ENCODE measurements around the gene SPATA33.
"Not testable (repeated sequence)": the region's sequence is repeated elsewhere in the genome, so short reads cannot be mapped to it uniquely, and the experiment has no call there.

The SPATA33 gene

DNA sequence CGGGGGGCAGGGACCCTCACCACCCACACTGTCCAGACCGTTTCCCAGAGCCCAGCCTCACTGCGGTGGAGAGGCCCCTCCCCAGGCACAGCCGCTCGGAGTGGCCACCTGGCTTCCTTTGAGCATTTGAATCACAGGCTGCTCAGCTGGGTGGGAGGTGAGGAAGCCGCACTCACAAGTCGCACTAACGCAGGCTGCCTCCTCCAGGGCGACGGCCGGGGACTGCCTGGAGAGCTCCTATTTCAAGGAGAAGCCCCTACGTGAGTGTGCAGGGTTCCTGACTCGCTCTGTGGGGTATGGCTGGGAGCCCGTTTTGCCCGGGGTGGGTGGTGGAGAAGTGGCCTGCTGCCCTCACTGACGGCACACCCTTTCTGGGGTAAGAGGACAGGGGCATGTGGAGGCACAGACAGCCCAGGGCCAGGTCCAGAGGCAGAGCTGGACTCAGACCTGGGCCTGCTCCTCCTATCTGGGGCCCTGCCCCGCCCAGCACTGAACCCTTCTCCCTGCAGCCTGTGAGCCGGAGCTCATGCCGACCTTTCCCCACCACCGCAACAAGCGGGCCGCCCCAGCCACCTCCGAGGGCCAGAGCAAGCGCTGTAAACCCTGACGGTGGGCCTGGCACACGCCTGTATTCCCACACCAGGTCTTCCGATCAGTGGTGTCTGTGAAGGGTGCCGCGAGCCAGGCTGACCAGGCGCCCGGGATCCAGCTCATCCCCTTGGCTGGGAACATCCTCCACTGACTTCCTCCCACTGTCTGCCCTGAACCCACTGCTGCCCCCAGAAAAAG is 37.6 kb downstream of the SPATA33 start:
- no peak for DNase-seq

DNA sequence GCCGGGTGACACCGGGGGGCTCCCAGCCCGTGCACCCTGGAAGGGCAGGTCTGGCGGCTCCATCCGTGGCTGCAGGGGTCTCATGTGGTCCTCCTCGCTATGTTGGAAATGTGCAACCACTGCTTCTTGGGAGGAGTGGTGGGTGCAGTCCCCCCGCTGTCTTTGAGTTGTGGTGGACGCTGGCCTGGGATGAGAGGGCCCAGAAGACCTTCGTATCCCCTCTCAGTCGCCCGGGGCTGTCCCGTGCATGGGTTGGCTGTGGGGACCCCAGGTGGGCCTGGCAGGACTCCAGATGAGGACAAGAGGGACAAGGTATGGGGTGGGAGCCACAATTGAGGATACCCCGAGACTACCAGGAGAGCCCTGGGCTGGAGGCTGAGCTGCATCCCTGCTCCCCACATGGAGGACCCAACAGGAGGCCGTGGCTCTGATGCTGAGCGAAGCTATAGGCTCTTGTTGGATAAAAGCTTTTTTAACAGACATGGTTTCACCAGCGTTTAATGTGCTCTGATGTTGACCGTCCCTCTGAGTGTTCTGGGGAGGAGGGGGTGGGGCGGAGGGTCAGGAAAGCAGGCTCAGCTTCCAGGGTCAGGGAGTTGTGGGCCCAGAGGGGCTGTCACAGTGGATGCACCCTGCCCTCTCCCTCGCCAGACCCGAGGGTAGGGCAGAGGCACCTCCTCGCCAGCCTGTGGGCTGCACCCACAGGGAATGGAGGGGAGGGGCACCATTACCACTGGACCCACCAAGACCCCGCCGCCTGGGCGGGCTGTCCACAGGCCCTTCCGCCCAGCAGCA is 38.4 kb downstream of the SPATA33 start:
- DNase-seq = no peak

DNA sequence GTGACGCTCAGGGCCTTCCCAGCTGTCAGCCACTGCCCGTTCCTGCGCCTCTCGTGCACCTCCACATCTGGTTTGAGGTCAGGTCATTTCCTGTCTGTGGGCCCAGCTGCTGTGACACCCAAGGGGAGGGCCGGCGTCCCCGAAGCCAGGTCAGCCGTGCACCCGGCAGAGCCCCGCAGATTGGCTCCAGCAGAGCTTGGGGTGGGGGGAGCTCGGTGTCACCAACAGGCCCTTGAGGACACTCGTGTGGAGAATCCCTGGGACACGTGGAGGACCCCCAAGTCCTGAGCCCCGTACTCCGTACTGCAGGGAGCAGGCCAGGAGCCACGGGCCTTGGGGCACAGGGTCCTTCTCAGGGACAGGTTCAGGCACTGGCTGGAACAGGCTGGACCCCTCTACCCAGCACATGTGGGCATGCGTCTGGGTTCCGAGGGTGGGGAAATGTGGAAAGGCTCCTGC is 39.1 kb downstream of the SPATA33 start:
- DNase-seq = no peak

DNA sequence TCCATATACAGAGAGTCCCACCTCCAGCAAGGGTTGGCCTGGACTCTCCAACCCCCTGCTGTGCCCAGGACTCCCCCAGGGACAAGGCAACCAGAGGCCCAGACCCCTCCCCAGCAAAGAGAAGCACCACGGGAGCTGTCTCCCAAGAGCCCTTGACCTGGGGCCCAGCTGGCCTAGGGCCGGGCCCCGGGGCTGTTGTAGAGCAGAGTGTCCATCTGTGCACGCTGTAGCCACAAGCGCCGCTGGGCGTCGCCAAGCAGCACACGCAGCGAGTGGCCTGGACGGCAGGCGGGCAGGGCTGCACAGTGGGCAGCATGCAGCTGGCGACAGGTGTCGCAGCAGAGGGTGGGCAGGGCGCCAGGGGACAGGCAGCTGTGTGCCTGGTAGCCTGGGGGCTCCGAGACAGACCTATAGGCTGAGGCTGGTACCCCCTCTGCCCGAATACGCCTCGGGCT is 39.6 kb downstream of the SPATA33 start:
- no peak for DNase-seq

DNA sequence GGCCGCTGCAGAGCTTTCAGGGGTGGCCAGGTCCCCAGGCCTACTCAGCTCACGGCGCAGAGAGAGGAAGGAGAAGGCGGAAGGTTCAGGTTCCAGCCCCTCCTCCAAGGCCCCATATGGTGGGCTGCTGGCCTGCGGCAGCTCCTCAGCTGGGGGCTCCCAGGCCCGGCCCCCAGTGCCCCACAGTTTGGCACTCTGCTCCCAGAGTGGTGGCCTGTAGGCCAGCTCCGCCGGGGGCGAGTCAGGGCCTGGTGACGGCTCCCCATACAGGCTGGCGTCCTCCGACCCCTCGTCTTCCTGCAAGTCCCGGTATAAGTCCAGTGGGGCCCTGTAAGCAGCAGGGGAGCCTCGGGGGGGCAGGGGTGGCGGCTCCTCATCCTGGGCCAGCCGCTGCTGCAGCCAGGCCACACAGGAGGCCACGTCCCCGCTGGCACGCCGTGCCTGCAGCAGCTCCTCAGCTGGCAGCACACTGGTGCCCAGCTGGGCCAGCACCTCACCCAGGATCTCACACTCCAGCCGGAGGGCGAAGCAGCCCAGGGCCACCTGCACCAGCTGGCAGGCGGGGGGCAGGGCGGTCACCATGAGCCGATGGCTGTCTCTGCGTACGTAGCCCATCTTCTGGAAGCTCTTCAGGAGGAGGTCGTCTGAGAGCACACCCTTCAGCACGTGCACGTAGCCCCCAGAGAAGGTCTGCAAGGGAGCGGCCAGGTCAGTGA is 40.1 kb downstream of the SPATA33 start:
- no peak for DNase-seq

DNA sequence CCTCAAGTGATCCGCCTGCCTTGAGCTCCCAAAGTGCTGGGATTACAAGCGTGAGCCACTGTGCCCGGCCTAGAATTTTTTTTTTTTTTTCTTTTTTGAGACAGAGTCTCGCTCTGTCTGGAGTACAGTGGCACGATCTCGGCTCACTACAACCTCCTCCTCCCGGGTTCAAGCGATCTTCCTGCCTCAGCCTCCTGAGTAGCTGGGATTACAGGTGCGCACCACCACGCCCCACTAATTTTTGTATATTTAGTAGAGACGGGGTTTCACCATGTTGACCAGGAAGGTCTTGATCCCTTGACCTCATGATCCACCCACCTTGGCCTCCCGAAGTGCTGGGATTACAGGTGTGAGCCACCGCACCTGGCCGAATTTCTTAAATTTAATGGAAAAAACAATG is 41.1 kb downstream of the SPATA33 start:
- not testable (repeated sequence) for DNase-seq

DNA sequence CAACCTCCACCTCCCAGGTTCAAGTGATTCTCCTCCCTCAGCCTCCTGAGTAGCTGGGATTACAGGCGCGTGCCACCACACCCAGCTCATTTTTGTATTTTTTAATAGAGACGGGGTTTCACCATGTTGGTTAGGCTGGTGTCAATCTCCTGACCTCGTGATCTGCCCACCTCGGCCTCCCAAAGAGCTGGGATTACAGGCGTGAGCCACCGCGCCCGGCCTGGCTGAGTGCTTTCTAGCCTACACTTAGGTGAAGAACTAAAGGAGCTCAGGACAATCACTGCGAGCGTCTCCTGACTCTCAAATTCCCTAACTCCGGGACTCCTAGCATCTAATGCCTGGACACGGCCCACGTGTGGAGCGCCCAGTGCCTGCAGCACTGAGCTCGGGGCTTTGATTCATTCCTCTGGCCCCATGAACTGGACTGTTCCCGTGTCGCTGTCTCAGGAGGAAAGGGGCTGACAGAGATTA is 42.0 kb downstream of the SPATA33 start:
- DNase-seq = not testable (repeated sequence)

DNA sequence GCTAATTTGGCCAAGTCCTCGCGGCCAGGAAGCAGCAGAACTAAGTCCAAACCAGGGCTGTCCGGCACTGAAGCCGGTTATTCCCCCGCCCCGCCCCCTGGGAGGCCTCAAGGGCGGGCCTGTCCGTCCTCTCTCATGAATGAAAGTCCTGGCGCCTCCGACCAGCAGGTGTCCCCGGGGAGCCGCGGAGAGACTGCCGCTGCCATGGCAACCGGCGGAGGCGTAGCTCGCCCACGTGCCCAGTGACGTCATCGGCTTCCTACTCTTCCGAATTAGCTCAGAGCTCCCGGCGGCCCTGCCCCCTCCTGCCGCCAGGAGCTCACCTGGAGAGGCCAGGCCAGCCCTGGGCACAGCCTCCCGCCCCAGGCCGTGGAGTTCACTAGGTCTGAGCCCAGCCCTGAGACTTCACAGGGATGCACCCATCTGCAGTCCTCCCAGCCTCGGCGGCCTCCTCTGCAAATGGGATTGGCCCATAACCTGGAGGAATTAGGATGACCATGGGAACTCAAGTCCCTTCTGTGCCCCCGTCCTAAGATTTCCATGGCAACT is 42.5 kb downstream of the SPATA33 start:
- peak; percentile 96 for DNase-seq

DNA sequence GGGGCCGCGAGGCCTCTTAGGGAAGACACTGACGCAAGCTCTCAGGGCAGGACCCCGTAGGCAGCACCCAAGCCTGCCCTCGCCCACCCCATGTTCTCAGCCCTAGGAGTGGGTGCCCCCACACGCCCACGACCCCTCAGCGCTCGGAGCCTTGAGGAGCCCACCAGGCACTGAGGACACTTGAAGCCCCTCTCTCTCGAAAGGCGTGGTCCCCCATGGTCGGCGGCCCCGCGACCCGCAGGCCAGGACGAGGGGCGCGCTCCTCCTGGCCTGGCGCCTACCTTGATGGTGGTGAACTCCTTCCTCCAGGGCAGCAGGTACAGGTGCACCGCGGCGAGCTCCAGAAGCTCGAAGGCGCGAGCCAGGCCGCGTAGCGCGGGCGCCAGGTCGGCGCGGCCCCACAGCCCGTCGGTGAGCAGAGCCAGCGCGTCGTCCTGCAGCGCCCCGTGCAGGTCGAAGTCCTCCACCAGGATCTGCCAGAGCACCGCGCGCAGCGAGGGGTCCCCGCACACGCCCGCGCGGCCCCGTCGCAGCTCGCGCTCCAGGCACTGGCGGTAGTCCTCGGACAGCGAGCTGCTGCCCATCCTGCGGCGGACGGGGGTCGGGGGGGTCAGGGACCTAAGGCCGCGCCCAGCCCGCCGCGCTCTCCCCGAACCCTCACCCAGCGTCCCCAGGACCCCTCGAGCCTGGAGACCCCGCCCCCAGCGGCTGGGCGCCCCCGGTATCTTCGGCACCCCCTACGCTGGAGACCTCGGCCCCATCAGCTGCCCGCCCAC is 43.2 kb downstream of the SPATA33 start:
- DNase-seq = peak; percentile 55

DNA sequence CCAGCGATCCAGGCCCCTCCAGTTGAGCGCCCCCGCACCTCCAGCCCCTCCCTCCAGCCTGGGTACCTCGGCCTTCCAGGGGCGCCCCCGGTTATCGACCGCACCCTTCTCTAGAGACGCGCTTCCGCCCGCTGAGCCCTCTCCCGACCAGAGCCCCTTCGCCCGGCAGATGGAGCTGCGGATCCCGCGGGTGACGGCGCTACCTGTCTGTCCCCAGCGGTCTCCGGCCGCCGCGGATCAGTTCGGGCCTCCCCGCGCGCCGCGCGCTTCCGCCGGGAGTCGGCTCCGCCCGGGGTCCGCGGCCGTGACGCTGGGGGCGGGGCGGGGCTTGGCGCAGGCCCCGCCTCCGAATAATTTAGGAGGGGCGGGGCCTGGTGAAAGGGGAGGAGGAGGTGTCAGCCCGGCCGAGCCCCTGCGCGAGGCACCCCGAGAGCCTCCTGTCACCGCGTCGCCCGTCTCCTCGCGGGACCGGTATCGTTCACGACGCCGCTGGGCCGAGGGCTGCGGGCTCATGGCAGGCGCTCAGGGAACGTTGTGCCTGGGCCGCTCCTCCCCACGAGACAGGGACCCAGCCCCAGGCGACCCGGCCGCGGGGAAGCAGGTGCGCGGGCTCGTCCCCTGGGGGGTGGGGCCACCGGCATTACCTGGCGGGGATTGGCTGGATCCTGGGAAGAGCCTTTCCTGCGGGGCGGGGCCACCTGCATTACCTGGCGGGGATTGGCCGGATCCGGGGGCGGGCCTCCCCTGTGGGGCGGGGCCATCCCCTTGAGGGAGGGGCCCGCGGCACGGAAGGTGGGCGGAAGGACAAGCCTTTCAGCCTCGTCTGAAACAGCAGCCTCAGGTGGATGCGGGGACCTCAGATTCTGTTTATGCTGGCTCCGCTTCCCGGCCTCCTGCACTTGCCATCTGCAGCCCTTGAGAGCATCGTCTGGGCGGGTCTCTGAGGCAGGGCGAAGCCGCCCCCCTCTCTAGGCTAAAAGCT is 44.1 kb downstream of the SPATA33 start, which contains the start of gene SPATA2L:
SPATA2L (minus strand) TSS at position 281 of the 982 bp plus-strand sequence. CDS start 473 bp downstream, outside the sequence.
- peak; percentile 98 for DNase-seq

DNA sequence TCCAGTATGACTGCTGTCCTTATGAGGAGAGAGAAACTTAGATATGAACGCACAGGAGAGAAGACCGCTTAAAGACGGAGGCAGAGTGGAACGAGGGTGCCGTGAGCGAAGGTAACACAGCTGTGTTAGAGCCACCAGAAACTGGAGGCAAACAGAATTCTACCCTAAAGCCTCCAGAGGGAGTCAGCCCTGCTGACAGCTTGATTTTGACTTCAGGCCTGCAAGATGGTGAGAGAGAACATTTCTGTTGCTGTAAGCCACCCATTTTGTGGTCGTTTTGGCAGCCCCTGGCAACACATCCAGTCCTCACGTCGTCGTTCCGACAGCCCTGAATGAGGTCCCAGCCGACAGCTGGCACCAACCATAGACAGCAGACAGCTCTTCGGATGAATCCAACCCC is 46.6 kb downstream of the SPATA33 start:
- DNase-seq = no peak

DNA sequence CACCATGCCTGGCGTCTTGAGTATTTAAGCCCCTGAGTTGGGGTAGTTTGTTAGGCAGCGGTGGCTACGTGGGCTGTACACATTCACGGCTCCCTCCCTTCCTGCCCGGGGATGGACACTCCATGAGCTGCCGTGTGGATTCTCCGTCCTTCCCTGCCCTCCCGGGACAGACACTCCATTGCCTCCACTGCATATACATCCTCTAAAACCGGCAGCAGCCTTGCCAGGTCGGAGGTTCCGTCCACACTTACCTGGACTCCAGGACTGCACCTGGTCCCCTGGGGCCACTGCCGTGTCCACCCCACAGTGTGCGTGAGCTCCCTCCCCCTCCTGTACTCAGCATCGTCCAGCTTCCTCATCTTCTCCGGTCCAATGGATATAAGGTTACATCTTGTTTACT is 47.4 kb downstream of the SPATA33 start:
- no peak for DNase-seq

DNA sequence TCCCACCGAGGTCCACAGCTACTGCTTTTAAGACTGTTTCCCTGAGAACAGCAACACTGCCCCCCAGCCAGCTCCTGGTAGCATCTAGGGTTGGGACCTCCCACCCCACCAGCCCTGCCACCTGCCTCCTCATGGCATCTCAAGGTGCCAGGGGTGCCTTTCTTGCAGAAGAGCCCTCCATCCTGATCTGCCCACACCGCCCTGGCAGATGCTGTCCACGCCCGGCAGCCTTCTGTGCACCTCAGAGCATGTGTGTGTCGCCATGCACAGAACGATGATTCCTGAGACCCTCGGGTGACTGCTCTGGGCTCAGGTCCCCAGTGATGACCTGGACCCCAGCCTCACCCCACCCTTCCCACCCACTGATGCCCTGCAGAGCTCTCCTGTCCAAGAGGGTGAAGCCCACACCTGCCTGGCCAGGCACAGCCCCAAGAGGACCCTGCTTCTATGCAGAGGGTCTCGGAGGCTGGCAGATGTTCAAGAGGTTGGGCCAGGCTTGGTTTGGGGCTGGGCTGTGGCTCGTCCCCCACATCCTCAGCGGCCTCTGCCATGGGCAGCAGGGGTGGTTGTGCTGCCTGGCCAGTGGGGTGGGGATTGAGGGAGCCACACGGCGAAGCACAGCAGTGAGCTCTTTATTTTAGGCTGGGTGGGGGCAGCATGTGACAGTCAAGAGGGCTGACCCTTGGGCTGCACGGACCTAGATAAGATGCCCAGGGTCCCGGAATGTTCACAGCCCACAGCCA is 49.1 kb downstream of the SPATA33 start:
- no peak for DNase-seq

DNA sequence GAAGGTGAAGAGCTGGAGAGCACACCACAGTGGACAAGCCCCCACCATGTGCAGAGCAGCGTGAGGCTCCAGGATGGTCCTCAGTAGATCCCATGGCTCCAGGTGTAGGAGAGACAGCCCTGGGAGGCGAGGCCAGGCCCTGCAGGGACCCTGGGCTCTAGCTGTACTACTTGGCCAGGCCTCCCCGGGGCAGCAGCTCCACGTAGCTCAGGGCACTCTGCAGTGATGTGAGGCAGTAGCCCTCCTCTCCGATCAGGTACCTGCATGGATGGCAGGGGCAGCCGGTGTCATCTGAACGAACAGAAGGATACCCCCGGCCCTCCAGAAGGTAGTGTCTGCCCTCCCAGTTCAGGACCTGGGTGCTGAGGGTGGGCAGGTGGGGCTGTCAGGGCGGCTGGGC is 50.1 kb downstream of the SPATA33 start:
- no peak for DNase-seq

DNA sequence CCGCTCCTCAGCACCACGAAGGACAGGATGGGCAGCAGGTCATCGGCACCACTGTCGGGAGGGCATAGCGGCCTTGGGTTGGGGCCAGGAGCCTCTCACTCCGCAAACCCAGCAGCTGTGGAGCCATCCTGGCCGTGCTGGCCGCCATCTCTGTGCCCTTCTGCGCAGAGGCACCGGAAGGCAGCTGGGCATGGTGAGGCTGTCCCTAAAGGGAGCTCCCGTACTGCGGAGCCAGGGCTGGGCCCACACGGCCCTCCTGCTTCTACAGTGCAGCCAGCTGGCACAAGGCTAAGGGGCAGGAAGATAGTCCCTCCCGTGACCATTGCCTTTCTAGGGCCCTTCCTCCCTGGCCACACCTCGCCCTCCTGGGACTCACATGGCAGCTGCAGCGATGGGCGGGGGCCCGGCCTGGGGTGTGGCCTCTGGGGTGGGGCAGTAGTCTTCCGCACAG is 50.9 kb downstream of the SPATA33 start:
- DNase-seq = no peak

DNA sequence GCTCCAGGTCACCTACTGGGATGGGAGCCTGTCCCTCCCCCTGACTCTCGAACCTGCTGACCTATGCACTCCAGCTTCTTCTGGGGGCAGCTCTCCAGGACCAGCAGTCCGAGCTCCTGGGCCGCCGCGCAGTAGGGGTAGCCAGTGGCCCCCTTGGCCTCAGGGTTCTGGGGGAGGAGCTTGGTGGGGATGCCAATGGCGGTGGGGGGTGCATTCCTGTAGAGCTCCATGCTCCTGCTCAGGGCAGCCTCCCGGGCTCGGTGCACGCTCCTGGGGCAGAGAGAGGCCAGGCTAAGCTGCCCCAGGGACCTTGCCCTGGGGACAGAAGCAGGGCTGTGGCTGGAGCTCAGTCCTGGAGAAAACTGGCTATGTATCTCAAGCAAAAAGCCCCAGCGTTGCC is 51.5 kb downstream of the SPATA33 start:
- DNase-seq = no peak

DNA sequence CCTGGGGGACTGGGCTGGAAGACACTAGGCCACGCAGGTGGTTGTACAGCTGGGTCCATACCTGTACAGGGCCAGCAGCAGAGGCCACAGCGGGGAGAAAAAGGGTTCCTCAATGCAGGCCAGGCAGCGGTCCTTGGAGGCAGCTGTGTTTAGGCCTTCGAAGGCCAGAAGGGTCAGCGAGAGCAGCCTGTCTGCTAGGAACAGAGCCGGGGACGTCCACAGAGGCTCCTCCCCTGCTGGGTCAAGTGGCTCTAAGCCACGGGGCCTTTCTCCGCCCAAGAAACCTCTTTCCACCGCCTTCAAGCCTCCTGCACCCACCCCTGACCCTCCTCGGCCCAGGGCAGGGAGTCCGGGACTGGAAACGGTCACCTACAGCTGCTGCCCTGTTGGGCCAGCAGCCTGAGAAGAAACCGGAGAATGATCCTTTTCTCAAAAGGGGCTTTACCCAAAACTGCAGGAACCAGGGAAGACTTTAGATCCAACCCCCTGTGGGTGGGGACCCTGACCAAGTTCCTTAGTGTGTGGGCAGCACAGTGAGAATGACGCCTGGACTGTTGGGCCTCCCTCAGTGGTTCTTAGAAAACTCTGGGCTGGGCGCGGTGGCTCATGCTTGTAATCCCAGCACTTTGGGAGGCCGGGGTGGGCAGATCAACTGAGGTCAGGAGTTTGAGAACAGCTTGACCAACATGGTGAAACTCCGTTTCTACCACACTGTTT is 52.2 kb downstream of the SPATA33 start:
- DNase-seq = no peak

DNA sequence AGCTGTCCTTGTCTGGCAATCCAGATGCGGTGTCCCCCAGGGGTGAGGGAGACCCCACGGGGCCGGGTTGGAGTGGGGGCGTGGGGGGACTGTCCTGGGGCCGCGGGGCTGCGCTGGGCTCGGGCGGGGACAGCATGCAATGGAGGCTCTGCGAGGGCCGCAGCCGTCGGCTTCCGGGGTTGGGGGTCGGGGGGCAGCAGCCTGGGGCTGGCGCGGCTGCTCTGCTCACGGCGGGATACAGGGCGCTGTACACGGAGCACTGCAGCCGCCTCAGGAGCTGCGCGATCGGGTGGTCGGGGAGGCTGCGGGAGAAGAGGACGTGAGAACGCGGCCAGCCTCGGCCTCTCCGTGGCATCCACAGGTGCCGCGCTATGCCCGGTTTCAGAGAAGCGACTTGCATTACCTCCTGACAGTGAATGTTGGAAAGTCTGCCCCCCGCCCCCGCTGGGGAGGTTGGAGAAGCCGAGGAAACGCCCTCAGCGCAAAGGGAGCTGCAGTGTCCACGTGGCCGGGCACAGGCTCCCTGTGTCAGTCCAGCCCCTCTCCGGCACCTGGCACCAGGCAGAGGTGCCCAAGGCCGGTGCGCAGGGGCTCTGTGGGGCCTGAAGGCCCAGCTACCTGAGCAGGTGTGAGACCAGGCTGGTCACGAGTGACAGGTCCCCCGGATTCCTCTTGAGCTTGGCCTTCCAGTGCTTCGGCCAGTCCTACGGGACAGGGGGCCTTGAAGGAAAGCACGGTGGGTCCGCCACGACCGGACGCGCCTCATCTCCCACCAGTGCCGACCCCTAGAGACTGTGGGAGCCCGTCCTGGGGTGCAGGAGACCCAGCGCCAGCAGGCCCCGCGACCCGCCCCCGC is 53.3 kb downstream of the SPATA33 start:
- DNase-seq = no peak

Data from activated CD4-positive, alpha-beta T cell treated with anti-CD3 and anti-CD28 coated beads, Interleukin-2, amount 50 U/mL, for 1 hour (primary cell).